NCI-H1694 (cell line): Measurements from ENCODE around the gene PHACTR3.

Source experiments
- DNase-seq: peaks from one replicate; lab custom pipeline; 2025; lab: John Stamatoyannopoulos, UW

The PHACTR3 gene

DNA sequence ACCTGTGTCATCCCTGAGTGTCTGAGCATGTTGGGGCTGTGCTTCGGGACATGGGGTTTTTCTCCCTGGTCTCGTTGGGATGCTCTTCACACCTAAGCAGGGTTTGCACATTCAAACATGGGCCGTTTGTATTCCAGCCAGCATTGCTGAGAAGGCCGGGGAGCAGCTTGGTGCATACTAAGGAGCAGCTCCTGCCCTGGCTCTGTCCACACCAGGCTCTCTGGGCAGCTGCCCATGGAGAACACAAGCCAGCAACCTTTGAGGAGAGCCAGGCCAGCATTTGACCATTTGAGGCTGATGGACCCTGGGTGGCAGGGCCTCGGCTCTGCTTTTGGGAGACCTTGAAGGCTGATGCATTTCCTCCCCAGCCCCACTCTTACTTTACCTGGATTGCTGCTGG is 92.1 kb downstream of the PHACTR3 start:
- DNase-seq, result no peak

GRCh38 chr20:59697068-59697467 is 92.7 kb downstream of the PHACTR3 start:
- no peak for DNase-seq

DNA sequence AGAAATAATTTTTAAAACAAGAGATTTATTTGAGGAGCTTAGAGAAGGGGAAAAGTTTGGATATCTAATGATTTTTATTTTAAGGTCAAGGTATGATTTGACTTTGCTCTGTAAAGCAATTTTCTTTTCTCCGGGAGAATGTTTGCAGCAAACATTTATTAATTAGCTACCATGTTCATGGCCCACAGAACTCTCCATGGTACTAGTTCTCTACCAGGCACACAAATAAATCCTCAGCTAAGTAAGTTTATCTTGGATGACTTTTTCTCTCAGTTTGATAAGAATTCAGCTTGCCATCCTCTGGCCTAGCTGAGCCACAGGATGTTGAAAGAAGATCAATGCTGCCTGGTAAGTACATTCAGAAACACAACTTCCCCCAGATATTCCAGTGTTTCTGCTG is 94.3 kb downstream of the PHACTR3 start:
- DNase-seq, result no peak

DNA sequence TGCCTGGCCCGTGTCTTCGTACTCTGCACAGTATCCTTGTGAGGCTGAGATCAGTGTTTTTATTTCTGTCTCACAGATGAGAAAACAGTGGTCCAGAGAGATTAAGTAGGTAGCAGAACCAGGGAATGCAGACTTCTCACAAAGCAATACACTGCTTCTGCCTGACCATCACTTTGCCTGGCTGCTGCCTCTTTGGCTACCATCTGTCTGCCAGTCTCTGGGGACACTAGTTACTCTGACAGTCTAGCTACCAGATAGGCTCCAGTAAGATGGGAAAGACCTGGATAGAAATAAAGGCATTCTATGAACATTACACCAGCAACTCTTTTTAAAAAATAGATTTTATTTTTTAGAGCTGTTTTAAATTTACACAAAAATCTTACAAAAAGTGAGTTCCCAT is 96.9 kb downstream of the PHACTR3 start:
- no peak for DNase-seq

DNA sequence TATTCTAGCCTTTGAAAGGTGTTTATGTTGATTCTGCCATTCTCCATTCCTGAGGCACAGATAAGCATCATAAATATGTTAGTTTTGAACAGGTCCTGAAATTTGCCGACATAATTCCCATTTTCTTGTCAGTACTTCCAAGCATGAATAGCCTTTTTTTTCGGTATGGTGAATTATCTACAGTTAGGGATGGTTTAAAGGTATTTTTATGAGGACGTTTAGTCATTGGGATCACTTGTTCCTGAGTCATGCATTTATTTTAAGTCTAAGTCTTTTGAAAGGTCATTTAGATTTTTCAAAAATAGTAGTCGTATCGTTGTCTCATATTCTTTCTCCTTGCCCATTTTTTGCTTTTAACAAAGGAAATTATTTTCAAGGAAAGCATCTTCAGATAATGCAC is 98.7 kb downstream of the PHACTR3 start:
- DNase-seq, result no peak

DNA sequence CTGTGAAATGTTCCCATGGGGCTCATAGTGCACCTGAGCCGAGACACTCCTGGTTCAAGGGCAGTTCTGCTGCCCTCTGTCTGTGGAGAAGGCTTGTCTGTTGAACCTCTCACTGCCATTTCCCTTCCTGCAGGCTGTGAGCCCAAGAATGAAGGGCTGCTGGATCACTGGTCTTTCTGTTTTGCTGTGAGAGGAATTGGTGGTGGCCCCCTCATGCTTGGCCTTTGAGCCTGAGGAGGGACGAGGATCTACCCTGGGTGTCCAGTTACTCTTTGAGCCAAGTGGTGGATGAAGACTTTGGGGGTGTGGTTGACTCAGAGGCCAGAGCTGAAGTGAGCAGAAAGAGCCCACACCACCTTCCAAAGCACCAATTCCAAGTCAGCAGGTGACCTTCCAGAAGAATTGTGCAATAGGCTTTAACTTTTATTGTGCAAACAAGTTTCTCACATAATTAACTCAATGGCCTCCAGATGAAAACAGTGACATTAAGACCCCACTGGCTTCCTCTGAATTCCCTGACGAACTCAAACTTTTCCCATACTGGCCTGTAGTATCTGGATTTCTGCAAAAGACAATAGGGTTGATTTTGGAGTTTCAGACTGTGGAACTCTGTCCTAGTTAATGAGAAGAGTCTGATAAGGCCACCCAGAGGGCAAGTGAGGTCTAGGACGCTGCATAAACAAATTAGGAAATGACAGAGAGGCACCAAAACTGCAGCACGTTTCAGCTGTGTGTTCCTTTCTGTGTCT is 101.5 kb downstream of the PHACTR3 start:
- DNase-seq, result no peak

DNA sequence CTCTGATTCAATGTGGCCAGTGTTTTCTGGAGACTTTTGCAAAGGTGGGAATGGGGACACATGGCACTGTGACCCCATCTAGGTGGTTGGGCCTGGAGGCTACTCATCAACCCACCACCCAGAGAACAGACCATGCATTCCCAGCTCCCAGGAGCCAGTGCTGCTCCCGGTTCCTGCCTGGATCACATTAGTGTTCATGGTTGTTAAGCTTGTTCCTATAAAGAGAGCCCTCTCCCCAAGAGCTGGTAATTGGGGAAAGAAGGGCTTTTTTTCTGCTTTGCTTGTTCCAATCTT is 102.0 kb downstream of the PHACTR3 start:
- DNase-seq, result no peak

DNA sequence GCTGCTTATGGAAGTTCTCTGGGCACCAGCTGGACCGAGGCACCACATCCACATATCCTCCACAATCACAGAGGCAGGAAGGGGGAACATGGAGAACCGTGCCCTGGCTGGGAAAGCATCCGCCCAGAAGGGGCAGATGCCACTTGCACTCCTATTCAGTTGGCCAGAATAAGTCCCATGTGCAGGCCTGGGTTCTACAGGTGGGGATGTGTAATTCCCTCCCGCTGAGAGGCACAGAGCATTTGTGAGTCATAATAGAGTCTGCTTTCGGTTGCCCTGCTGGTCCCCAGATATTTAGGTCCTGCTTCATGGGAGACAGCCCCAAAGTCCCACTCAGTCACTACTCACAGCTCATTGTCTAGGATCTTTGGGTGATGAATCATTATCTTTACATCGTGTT is 104.0 kb downstream of the PHACTR3 start:
- DNase-seq, result no peak

DNA sequence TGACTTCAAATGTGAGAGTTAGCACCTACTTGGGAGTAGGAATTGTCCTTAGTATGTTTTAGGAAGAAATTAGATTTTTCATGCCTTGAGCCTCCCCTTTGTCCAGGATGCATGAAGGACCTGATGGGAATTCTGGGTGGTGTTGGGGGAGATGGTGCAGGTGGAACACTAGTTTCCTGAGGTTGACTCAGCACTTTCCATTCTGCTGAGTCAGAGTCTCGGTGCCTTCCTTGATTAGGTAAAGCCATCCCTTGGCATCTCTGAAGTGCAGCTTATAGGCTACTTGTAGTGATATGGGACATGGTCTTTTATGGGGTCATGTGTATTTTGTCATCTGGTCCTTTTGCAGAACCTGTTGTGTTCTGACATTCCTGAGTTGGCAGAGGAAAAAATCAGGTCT is 105.3 kb downstream of the PHACTR3 start:
- DNase-seq, result no peak

GRCh38 chr20:59718071-59718470 is 113.7 kb downstream of the PHACTR3 start:
- DNase-seq, result no peak

DNA sequence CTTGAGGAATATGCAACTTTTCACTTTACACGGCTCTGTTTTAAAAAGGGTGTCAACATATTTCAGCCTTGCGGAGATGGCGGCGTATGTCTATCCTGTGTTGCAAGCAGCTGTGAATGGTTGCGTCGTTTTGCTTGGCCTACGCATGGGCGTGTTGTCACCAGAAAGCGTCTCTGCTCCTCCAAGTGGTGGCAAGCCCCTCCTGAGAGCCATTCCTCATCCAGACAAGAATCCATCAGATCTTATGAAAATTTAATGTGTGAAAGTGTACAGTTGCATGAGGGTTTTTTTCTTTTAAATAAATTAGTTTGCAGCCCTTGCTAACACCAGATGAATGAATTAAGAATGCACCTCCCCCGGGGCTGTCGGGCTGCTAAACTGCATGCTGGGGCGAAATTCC is 114.4 kb downstream of the PHACTR3 start:
- DNase-seq, result no peak

DNA sequence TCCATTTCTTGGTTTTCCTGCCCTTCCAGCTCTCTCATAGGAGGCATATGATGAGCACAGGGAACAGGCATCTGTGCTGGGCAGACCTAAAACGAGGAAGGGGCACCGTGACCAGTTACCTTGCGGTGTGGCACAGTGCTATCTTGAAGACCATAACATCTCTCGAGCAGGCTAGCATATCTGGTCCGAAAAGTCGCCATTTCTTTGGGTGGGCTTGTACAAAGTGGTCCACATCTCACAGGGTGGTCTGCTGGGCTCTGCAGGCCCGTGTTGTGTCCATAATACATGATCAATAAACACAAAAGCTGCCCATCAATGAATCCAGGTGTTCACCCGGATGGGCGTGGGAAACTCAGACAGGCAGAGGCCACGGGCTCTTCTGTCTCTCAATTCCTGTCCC is 115.7 kb downstream of the PHACTR3 start:
- no peak for DNase-seq

DNA sequence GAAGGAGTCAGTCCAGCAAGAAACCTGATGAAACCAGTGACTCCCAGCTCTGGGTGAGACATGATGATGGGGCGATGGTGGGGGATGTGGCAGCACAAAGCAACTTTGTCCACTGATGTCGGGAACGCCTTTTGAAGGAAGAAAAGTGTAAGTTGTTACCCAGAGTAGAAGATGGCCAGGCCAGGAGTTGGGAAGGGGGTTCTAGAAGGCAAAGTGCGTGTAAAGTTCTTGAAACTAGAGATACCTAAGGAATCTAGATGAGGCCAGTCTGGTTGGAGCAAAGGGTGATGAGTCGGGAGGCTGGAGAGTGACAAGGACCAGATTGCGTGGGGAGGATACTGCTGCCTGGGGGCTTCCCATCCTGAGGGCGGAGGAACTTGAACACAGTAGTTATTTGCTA is 117.0 kb downstream of the PHACTR3 start:
- DNase-seq, result no peak

DNA sequence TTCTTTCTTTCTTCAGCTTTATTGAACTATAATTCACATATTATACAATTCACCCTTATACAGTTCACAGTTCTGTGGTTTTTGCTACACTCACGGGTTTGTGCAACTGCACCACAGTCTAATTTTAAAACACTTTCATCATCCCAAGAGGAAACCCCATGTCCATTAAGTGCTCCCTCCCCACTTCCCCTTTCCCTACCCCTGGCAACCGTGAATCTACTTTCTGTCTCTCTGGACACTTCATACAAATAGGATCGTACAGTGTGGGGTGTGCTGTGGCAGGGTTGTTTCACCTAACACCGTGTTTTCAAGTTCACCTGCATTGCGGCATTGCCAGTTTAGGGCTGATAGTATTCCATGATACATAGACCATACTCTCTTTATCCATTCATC is 118.8 kb downstream of the PHACTR3 start:
- no peak for DNase-seq

- no peak for DNase-seq
Observed at GRCh38 chr20:59723607-59724456, 119.5 kb downstream of the PHACTR3 start.

DNA sequence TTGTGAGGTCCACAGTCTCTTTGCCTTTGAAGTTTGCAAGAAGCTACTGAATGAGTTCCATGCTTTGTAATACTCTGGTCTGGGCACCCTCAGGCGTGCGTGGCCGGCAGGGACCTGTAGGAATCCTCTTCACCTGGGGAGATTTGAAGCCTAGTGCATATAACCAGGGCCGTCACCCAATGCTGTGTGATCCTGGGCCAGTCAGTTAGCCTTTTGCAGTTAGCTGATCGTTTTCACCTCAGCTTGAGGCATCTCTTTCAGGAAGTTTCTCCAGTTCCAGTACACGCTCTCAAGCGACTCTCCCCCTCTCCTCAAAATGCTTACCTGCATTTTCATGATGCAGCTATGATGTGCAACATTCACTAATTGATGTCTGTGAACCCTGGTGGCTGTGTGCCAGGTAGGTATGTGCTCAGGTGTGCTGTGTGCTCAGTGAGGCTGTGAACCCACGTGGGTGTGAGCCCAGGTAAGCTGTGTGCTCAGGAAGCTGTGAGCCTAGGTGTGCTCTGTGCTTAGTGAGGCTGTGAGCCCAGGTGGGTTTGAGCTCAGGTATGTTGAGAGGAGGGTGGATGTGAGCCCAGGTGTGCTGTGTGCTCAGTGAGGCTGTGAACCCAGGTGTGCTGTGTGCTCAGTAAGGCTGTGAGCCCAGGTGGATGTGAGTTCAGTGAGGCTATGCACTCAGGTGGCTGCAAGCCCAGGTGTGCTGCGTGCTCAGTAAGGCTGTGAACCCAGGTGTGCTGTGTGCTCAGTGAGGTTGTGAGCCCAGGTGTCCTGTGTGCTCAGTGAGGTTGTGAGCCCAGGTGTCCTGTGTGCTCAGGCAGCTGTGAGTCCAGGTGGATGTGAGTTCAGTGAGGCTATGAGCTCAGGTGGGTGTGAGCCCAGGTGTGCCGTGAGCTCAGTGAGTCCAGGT is 120.4 kb downstream of the PHACTR3 start:
- DNase-seq, result no peak

DNA sequence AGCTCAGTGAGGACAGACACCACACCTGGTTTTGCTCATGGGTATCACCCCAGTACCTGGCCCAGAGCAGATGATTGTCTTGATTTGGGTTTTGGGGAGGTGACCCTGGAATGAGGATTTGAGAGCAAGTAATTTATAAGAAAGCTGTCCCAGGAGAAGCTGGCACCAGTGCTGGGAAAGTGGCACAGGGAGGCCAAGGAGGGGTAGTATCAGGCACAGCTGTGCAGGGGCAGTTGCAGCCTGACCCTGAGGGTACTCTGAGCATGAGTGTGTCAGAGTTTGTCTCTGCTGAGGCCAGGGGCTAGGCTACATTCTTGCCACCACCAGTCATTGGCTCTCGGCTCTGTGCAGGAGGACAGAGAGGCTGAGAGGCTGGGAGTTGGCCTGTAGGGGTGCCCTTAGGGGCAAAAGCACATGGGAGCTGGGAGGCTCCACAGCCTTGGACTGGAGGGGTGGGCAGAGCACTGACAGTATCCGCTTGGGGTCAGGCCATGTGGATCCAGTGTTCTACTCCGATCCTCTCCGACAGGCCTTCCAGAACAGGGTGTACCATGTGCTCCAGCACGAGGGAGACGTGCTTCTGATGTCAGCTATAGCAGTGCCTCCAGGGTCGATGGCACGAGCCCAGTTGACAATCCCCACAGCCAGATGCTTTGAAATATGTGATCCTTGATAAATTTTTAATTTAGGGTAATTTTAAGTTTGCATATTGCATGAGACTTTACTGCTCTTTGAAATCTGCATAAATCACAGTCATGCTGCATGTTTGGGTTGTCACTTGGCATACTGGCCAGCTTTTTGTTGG is 121.3 kb downstream of the PHACTR3 start:
- no peak for DNase-seq

- no peak for DNase-seq
Observed at GRCh38 chr20:59726281-59726595, 121.9 kb downstream of the PHACTR3 start.

DNA sequence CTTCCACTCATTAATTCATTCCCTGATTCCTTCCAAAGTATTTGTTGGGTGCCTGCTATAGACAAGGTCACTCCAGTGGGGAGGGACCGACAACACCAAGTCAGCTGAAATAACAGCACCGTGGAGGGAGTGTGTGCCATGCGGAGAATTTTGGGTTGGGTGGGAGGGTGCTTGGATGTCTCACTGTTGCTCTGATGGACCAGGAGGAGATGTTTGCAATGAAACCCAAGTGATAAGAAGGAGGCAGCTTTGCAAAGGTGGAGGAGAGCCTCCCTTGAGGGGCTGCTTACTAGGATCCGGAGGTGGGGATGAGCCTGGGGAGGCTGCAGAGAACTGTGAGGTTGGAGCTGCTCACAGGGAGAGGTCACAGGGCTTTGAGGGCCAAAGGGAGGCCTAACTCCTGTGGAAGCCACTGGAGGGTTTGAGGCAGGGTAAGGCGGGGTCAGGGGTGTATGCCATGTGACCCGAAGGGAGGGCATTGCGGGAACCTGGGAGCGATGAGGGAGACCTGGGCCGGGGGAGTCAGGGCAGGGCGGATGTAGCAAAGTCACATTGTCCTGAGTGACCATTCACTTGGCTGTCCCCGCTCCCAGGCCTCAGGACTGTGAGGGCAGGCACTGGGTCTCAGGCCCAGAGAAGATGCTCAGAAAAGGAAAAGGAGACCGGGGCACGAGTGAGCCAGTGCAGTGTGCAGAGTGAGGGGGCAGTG is 124.5 kb downstream of the PHACTR3 start:
- no peak for DNase-seq

- DNase-seq, result no peak
Observed at GRCh38 chr20:59729506-59729905, 125.2 kb downstream of the PHACTR3 start.

DNA sequence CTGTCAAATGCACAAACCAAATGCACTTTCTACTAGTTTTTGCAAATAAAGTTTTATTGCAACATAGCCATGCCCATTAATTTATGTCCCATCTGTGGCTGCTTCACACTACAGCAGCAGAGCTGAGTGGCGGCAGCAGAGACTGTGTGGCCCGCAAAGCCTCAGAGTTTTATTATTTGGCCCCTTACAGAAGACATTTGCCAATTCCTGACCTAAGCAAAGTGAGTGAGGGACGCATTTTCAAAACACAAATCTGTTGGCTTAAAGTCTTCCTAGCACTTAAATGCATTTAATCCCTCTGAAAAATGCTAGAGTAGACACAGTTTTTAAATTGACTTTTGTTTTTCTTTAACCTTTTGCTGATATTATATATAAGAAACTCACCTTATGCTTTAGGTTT is 126.4 kb downstream of the PHACTR3 start:
- no peak for DNase-seq
